ENCODE results near the gene IL1R2.

Gene IL1R2

DNA sequence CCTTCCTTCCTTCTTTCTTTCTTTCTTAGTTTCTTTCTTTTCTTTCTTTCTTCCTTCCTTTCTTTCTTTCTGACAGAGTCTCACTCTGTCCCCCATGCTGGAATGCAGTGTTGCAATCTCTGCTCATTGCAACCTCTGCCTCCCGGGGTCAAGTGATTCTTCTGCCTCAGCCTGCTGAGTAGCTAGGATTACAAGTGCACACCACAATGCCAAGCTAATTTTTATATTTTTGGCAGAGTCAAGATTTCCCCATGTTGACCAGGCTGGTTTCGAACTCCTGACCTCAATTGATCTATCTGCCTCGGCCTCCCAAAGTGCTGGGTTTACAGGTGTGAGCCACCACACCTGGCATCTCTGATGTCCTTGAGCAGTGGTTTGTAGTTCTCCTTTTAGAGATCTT lies 48.5 kb downstream of the IL1R2 start:
- no peak overlapping the region for H3K27ac ChIP-seq (replicated peaks)
- DNase-seq (ENCODE audit: low read depth in 1 of 2, low spot score in 1 of 2) = no peak
- no peaks in the 10 kb centered on the region for H3K27me3 ChIP-seq (ENCODE audit: insufficient read depth, poor library complexity, severe bottlenecking)
- no peak overlapping the region for H3K4me3 ChIP-seq (replicated peaks; ENCODE audit: insufficient read depth, low read length)
- TF ChIP-seq, protein P1, sequence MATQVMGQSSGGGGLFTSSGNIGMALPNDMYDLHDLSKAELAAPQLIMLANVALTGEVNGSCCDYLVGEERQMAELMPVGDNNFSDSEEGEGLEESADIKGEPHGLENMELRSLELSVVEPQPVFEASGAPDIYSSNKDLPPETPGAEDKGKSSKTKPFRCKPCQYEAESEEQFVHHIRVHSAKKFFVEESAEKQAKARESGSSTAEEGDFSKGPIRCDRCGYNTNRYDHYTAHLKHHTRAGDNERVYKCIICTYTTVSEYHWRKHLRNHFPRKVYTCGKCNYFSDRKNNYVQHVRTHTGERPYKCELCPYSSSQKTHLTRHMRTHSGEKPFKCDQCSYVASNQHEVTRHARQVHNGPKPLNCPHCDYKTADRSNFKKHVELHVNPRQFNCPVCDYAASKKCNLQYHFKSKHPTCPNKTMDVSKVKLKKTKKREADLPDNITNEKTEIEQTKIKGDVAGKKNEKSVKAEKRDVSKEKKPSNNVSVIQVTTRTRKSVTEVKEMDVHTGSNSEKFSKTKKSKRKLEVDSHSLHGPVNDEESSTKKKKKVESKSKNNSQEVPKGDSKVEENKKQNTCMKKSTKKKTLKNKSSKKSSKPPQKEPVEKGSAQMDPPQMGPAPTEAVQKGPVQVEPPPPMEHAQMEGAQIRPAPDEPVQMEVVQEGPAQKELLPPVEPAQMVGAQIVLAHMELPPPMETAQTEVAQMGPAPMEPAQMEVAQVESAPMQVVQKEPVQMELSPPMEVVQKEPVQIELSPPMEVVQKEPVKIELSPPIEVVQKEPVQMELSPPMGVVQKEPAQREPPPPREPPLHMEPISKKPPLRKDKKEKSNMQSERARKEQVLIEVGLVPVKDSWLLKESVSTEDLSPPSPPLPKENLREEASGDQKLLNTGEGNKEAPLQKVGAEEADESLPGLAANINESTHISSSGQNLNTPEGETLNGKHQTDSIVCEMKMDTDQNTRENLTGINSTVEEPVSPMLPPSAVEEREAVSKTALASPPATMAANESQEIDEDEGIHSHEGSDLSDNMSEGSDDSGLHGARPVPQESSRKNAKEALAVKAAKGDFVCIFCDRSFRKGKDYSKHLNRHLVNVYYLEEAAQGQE (IDR thresholded peaks at IDR 0.05; ENCODE audit: insufficient replicate concordance, low read depth) = no peak
- TF ChIP-seq SPI1 (IDR thresholded peaks at IDR 0.05; ENCODE audit: borderline replicate concordance, low read depth) = no peak
- TF ChIP-seq, protein P2, sequence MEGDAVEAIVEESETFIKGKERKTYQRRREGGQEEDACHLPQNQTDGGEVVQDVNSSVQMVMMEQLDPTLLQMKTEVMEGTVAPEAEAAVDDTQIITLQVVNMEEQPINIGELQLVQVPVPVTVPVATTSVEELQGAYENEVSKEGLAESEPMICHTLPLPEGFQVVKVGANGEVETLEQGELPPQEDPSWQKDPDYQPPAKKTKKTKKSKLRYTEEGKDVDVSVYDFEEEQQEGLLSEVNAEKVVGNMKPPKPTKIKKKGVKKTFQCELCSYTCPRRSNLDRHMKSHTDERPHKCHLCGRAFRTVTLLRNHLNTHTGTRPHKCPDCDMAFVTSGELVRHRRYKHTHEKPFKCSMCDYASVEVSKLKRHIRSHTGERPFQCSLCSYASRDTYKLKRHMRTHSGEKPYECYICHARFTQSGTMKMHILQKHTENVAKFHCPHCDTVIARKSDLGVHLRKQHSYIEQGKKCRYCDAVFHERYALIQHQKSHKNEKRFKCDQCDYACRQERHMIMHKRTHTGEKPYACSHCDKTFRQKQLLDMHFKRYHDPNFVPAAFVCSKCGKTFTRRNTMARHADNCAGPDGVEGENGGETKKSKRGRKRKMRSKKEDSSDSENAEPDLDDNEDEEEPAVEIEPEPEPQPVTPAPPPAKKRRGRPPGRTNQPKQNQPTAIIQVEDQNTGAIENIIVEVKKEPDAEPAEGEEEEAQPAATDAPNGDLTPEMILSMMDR (IDR thresholded peaks at IDR 0.05; ENCODE audit: insufficient read depth, low read length) = no peak

DNA sequence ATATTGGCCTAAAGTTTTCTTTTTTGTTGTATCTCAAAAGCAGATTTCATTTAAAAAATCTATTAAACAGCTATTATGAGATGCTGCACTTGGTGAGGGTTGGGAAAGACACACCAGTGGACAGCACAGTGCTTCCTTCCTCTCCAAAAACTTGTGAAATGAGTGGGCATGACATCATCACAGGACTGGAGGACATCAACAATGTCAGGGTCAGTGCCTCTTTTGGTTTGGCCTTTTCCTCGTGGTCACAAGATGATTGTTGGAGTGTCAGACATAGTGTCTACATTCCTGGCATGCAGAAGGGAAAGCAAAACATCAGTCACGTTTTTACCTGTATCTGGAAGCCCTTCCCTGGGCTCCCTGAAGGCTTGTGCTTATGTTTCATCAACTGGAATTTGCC lies 49.6 kb downstream of the IL1R2 start:
- no peak overlapping the region for H3K4me3 ChIP-seq (replicated peaks; ENCODE audit: insufficient read depth, low read length)
- no peak overlapping the region for H3K27ac ChIP-seq (replicated peaks)
- TF ChIP-seq, protein P1 (IDR thresholded peaks at IDR 0.05; ENCODE audit: insufficient replicate concordance, low read depth) = no peak
- TF ChIP-seq SPI1 (IDR thresholded peaks at IDR 0.05; ENCODE audit: borderline replicate concordance, low read depth) (no peak), GABPA (IDR thresholded peaks at IDR 0.05; ENCODE audit: low read depth) (no peak), POLR2AphosphoS5 (IDR thresholded peaks at IDR 0.05; ENCODE audit: low read depth) (no peak)
- TF ChIP-seq, protein P2 (IDR thresholded peaks at IDR 0.05; ENCODE audit: insufficient read depth, low read length) = no peak
- H3K27me3 ChIP-seq (ENCODE audit: insufficient read depth, poor library complexity, severe bottlenecking) = no peaks in the 10 kb centered on the region
- peak in 1 of 2 experiments; percentile 56 for DNase-seq (ENCODE audit: low read depth in 1 of 2, low spot score in 1 of 2)

DNA sequence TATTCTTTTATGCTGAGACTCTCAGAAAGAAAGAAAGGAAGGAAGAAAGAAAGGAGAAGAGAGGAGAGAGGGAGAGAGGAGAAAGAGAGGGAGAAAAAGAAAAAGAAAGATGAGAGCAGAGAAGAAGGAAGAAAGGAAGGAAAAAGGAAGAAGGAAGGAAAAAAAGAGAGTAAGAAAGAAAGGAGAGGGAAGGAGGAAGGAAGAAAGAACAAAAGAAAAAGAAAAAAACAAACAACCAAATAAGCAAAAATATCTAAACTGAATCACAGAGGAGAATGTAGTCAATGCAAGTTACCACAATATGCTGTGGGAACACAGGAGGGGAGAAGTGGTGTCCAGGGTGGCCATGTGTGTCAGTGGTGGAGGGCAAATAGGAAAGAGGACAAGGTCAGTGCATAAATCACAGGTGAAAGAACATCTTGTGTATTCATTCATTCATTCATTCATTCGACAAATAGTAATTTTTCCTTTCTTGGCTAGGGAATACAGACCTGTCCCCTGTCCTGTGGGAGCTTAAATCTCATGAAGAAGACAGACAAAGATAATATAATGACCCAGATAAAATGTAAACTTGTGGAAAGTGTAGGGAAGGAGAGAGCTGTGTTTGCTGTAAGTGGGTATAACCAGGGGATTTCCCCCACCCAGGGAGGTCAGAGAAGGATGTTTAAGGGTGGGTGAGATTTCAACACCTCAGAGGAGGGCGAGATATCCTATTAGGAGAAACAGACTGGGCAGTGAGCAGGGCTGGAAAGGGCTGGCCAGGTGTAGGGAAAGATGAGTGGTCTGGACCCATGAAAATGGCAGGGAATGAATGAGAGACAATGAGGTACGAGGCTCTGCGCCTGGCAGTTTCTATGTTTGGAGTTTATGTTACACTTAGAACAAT lies 50.7 kb downstream of the IL1R2 start:
- Histone ChIP-seq H3K27me3 (ENCODE audit: insufficient read depth, poor library complexity, severe bottlenecking) (no peaks in the 10 kb centered on the region), H3K27ac (replicated peaks) (no peak overlapping the region), H3K4me3 (replicated peaks; ENCODE audit: insufficient read depth, low read length) (no peak overlapping the region)
- DNase-seq (ENCODE audit: low read depth in 1 of 2, low spot score in 1 of 2) = no peak
- TF ChIP-seq, protein P2 (IDR thresholded peaks at IDR 0.05; ENCODE audit: insufficient read depth, low read length) = no peak
- TF ChIP-seq POLR2AphosphoS5 (IDR thresholded peaks at IDR 0.05; ENCODE audit: low read depth) (no peak), SPI1 (IDR thresholded peaks at IDR 0.05; ENCODE audit: borderline replicate concordance, low read depth) (no peak), GABPA (IDR thresholded peaks at IDR 0.05; ENCODE audit: low read depth) (no peak)
- TF ChIP-seq, protein P1 (IDR thresholded peaks at IDR 0.05; ENCODE audit: insufficient replicate concordance, low read depth) = no peak

Measured in HL-60 (cell line).